Spleen (tissue), 7 donors: ENCODE data around the gene SLC12A3.

Experiments
- CTCF ChIP-seq, 11 experiments: fragments of 200-600 bp in 7 of 11; fragments of 450-650 bp in 4 of 11; sonication (generic) in 4 of 11; IDR thresholded peaks in 8 of 11; conservative IDR thresholded peaks in 3 of 11; 1 replicate in 7 of 11; 2 replicates in 4 of 11; pipeline versions ENCODE4 v1.4.0 to v1.8.0; 2016 to 2021; ENCODE audit warnings: antibody characterized with exemption in 11 of 11, inconsistent platforms in 4 of 11, mild to moderate bottlenecking in 1 of 11
- POLR2AphosphoS5 ChIP-seq, 3 donors: sonication (generic); formaldehyde crosslinking; IDR thresholded peaks; one replicate each; pipeline ENCODE4 v1.5.1; 2017; ENCODE audit warnings: antibody characterized with exemption in 3 of 3
- donor health status: DM: no; HTN: no; CAD: no; lungs with moderate emphysema.
- donor health status: DM: no; HTN: no; CAD: no.
- donor health status: DM: no; HTN: no; CAD: no.

- no peak for TF ChIP-seq CTCF (IDR thresholded peaks at IDR 0.05 in 8 of 11, conservative IDR thresholded peaks at IDR 0.05 in 3 of 11)
- TF ChIP-seq POLR2AphosphoS5 (IDR thresholded peaks at IDR 0.05), result no peak
Observed at GRCh38 chr16:56836410-56837230, 28.4 kb upstream of the SLC12A3 start.
